Pancreas (tissue), 10 donors: Measurements from ENCODE around the gene PRR19. TPM values are rescaled to one million over a fixed set of nuclear protein-coding genes. Genes with fewer than 3 reads are reported as not detected.
"Not testable (repeated sequence)": the region's sequence is repeated elsewhere in the genome, so short reads cannot be mapped to it uniquely, and the experiment has no call there.

Experiments
- ATAC-seq, 4 donors: fragments of 200-7000 bp; cut with Tn5 transposase; one replicate each; pipeline versions ENCODE4 v1.8.0 to v1.9.1; 2020; ENCODE audit warnings: mild to moderate bottlenecking in 4 of 4, moderate library complexity in 4 of 4
- DNase-seq, 6 donors: peaks; one replicate each; pipeline ENCODE4 v3.0.0-alpha.2; 2020
- FAIRE-seq: peaks from 2 replicates; lab custom pipeline; 2012; peaks lifted over from hg19 to GRCh38; lab: Jason Lieb, UNC
- H3K27ac ChIP-seq, 4 donors: fragments of 200-600 bp; sonication (generic); 1 replicate in 3 of 4; 2 replicates in 1 of 4; pipeline versions ENCODE4 v1.5.0 to v1.8.0; 2020
- H3K27me3 ChIP-seq, 4 donors: fragments of 200-600 bp; one replicate each; pipeline ENCODE4 v1.8.0; 2021
- H3K36me3 ChIP-seq, 3 donors: fragments of 200-600 bp; sonication (generic) in 1 of 3; one replicate each; pipeline versions ENCODE4 v1.5.0 to v1.8.0; 2020 to 2021
- H3K4me1 ChIP-seq, 3 donors: fragments of 200-600 bp; one replicate each; pipeline ENCODE4 v1.8.0; 2021
- H3K4me3 ChIP-seq, 4 donors: fragments of 200-600 bp; sonication (generic) in 2 of 4; one replicate each; pipeline versions ENCODE4 v1.5.0 to v1.8.0; 2020 to 2021
- H3K9me3 ChIP-seq, 4 donors: fragments of 200-600 bp; one replicate each; pipeline ENCODE4 v1.8.0; 2021
- WGBS, 2 donors: extraction: QIAGEN DNeasy Blood & Tissue Kit; methylation state at CpG; one replicate each; pipeline ENCODE4 v1.1.7; 2013; 5-methylcytosine and 5-hydroxymethylcytosine counted together
- intact Hi-C, 3 donors: fragments of 100-400 bp; cut with DNase I; formaldehyde crosslinking; loops; one replicate each; pipeline versions ENCODE4 v1.11.1 to v1.14.2; 2022
- polyA plus RNA-seq, 2 donors: library from polyadenylated mRNA; stranded (reverse); fragments of 200-250 nt; gene quantifications; one replicate each; pipeline ENCODE4 v1.2.3, GENCODE V29; 2013
- total RNA-seq, 6 donors: library from RNA; stranded (reverse); fragmentation: NEBNext Ultra II Directional in 4 of 6; extraction: Animal tissue kit (Norgen Biotek cat#: 25700) in 4 of 6; gene quantifications; one replicate each; pipeline versions ENCODE4 v1.2.1 to v1.2.4, GENCODE V29; 2021 to 2023
- TF ChIP-seq, protein P1 (sequence below), 4 donors: fragments of 200-600 bp; sonication (generic) in 3 of 4; IDR thresholded peaks; one replicate each; pipeline versions ENCODE4 v1.5.0 to v1.8.0; 2021; ENCODE audit warnings: antibody characterized with exemption in 4 of 4
- donor health status: healthy with polysubstance abuse.
- donor health status: DM: no; HTN: no; CAD: no; lungs with moderate emphysema.
- donor health status: DM: no; HTN: no; CAD: no.
- donor health status: control.
- donor health status: control.
- donor health status: Bipolar disorder and iron deficiency.
- donor health status: DM: yes; HTN: yes; CAD: no.
- donor health status: DM: no; HTN: no; CAD: no.
- donor health status: DM: no; HTN: no; CAD: no.
- donor health status: DM: yes; HTN: yes; CAD: no.

Gene PRR19
- total and polyA plus RNA-seq, 8 donors, result 0.12 to 0.99 (median 0.37) TPM

DNA sequence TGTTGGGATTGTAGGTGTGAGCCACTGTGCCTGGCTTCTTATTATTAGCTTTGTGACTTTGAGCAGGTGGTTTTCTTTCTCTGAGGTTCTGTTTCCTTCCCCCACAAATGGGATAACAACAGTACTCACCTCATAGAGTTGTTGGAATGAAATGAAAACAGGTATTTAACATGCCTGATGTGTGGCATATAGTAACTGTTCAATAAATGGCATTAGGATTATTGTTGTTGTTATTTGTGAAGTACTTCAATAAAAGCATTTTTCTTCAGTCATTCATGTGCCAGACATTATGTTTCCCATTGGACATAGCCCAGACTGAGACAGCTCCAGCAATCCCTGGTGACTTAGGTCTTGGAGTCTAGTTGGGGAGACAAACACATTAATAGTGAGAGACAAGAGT lies 25.0 kb downstream of the PRR19 start:
- intact Hi-C loops, result no loop called here
- Histone ChIP-seq H3K4me1 (peaks cover 0 to 6% (median 3%) of the 10 kb centered on the region in 3 donors), H3K4me3 (no peak overlapping the region), H3K27me3 (peaks cover 0 to 2% (median 0%) of the 10 kb centered on the region in 4 donors), H3K27ac (no peak overlapping the region), H3K36me3 (no peaks in the 10 kb centered on the region), H3K9me3 (no peaks in the 10 kb centered on the region)
- DNase-seq, result no peak
- ATAC-seq, result no peak
- TF ChIP-seq, protein P1, sequence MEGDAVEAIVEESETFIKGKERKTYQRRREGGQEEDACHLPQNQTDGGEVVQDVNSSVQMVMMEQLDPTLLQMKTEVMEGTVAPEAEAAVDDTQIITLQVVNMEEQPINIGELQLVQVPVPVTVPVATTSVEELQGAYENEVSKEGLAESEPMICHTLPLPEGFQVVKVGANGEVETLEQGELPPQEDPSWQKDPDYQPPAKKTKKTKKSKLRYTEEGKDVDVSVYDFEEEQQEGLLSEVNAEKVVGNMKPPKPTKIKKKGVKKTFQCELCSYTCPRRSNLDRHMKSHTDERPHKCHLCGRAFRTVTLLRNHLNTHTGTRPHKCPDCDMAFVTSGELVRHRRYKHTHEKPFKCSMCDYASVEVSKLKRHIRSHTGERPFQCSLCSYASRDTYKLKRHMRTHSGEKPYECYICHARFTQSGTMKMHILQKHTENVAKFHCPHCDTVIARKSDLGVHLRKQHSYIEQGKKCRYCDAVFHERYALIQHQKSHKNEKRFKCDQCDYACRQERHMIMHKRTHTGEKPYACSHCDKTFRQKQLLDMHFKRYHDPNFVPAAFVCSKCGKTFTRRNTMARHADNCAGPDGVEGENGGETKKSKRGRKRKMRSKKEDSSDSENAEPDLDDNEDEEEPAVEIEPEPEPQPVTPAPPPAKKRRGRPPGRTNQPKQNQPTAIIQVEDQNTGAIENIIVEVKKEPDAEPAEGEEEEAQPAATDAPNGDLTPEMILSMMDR (IDR thresholded peaks at IDR 0.05), result no peak
- no peak for FAIRE-seq

DNA sequence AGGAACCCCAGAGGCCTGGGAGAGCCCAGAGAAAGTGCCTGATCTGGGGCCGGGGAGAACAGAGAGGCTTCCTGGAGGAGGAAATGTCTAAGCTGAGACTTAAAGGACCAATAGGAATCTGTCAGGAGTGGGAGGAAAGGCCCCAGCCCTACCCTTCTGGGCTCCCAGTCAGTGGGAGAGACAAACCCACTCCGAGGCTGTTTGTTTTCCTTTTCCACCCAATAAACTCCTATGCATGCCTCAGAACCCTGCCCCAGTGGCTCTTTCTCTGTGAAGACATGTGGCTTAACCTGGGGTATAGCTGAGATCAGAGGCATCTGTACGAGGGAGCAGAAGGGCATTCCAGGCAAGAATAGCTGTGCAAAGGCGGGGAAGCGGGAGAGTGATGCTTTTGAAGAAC lies 25.4 kb downstream of the PRR19 start:
- Histone ChIP-seq H3K9me3 (no peaks in the 10 kb centered on the region), H3K36me3 (no peaks in the 10 kb centered on the region), H3K27ac (no peak overlapping the region), H3K4me3 (no peak overlapping the region), H3K27me3 (peaks cover 0 to 2% (median 0%) of the 10 kb centered on the region in 4 donors), H3K4me1 (peaks cover 0 to 6% (median 3%) of the 10 kb centered on the region in 3 donors)
- FAIRE-seq (no peak), ATAC-seq (no peak), DNase-seq (no peak)
- intact Hi-C loops, result no loop called here
- 85 to 95% methylated on average over 5 of the region's 5 CpGs for WGBS, 2 donors
- TF ChIP-seq, protein P1 (IDR thresholded peaks at IDR 0.05), result no peak

DNA sequence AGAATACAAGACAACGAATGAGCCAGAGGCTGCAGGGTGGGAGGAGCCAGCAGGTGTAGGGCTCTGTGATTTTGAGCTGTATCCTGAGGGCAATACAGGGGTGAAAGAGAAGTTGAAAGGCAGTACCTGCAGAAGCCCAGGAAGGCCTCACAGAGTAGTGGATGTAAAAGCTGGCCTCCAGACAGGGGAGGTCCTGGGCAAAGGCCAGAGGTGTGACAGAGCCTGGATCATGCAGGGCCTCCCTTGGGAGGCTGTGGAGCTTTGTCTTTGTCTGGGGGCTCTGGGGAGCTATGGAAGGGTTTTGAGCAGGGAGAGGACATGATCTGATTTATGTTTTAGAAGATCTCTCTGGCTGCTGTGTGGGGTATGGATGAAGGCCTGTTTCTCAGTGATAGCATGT lies 26.2 kb downstream of the PRR19 start:
- Histone ChIP-seq H3K27me3 (peaks cover 0 to 2% (median 0%) of the 10 kb centered on the region in 4 donors), H3K36me3 (no peaks in the 10 kb centered on the region), H3K9me3 (no peaks in the 10 kb centered on the region), H3K27ac (no peak overlapping the region), H3K4me1 (peaks cover 0 to 6% (median 3%) of the 10 kb centered on the region in 3 donors), H3K4me3 (no peak overlapping the region)
- intact Hi-C loops, result no loop called here
- TF ChIP-seq, protein P1 (IDR thresholded peaks at IDR 0.05), result no peak
- FAIRE-seq, result no peak
- 34 to 35% methylated on average over 1 of the region's 1 CpG for WGBS, 2 donors
- no peak for ATAC-seq
- DNase-seq, result no peak

DNA sequence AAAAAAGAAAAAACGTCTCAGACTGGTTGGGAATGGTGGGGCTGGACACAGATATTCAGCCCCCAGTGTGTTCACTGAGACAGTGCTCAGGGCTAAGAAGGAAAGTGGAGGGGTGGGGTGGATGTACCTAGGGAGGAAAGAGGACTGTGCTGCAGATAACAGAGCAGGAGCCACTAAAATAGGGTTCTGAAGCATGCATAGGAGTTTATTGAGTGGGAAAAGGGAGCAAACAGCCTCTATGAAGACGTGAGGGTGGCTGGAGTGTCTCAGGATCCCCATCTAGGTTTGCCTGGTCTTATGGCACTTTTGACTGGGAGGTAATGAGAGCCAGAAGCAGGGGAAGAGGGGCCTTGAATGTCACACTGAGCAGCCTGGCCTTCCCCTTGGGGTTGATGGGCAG lies 26.9 kb downstream of the PRR19 start:
- H3K36me3 ChIP-seq, result no peaks in the 10 kb centered on the region
- no peak overlapping the region for H3K27ac ChIP-seq
- peaks cover 0 to 6% (median 3%) of the 10 kb centered on the region in 3 donors for H3K4me1 ChIP-seq
- FAIRE-seq (no peak), ATAC-seq (no peak), DNase-seq (no peak)
- 70 to 83% methylated on average over 2 of the region's 2 CpGs for WGBS, 2 donors
- no peak overlapping the region for H3K4me3 ChIP-seq
- intact Hi-C loops, result no loop called here
- no peaks in the 10 kb centered on the region for H3K9me3 ChIP-seq
- TF ChIP-seq, protein P1 (IDR thresholded peaks at IDR 0.05), result no peak
- peaks cover 0 to 2% (median 0%) of the 10 kb centered on the region in 4 donors for H3K27me3 ChIP-seq

DNA sequence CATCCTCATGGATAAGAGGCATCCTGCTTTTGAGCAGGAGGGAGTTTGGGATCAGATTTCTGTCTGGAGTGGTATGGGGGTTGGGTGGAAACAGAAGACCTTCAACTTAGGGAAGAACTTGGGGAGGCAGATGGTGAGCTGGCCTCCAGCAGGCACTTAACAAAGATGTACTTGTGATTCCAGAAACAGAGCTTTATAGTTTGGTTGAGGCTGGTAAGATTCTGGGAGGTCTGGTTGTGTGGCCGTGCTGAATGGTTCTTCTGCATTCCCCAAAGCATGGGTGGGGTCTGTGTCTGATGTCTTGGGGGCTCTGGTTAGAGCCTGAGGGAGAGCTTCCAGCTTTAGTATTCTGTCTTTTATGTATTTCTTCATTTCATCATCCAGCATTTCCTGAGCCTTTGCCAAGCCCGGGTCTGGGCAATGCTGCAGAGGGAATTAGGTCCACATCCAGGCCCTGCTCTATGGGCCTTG lies 28.3 kb downstream of the PRR19 start:
- H3K36me3 ChIP-seq, result no peaks in the 10 kb centered on the region
- H3K27ac ChIP-seq, result no peak overlapping the region
- FAIRE-seq (no peak), DNase-seq (no peak), ATAC-seq (no peak)
- H3K27me3 ChIP-seq, result no peaks in the 10 kb centered on the region
- no peak overlapping the region for H3K4me3 ChIP-seq
- 56 to 65% methylated on average over 2 of the region's 2 CpGs for WGBS, 2 donors
- peaks cover 0 to 3% (median 3%) of the 10 kb centered on the region in 3 donors for H3K4me1 ChIP-seq
- intact Hi-C loops, result no loop called here
- H3K9me3 ChIP-seq, result no peaks in the 10 kb centered on the region
- TF ChIP-seq, protein P1 (IDR thresholded peaks at IDR 0.05), result no peak

DNA sequence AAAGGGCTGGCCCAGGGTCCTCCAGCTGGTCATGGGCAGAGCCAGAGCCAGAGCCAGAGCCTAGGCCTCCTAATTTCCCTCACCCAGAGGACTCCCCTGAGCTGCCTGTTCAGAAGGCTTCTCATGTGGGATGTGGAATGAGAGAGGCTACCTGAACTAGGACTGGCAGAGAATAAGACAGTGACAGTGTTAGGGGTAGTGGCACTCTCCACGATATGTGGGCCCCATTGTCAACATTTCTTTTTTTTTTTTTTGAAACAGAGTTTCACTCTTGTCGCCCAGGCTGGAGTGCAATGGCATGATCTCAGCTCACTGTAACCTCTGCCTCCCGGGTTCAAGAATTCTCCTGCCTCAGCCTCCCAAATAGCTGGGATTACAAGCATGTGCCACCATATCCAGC lies 29.4 kb downstream of the PRR19 start:
- WGBS, 2 donors, result 91 to 93% methylated on average over 3 of the region's 3 CpGs
- FAIRE-seq, H3K27ac ChIP-seq, H3K27me3 ChIP-seq, ATAC-seq, H3K36me3 ChIP-seq, intact Hi-C loops, H3K4me3 ChIP-seq, DNase-seq, H3K9me3 ChIP-seq, H3K4me1 ChIP-seq: not testable (repeated sequence)
